T-helper 1 cell (primary cell): Measurements from ENCODE around the gene CTNNA2.

Source experiments
- DNase-seq, 5 donors: peaks; one replicate each; pipeline ENCODE4 v3.0.0-alpha.2; 2012 to 2020

The CTNNA2 gene

GRCh38 chr2:79860228-79861058 is 347.6 kb downstream of the CTNNA2 start:
- DNase-seq, result no peak

- no peak for DNase-seq
Observed at GRCh38 chr2:79861059-79861374, 348.2 kb downstream of the CTNNA2 start.

GRCh38 chr2:79862756-79863155 is 349.9 kb downstream of the CTNNA2 start:
- DNase-seq, result no peak

GRCh38 chr2:79872656-79873055 is 359.8 kb downstream of the CTNNA2 start:
- DNase-seq, result no peak

GRCh38 chr2:79874015-79874414 is 361.2 kb downstream of the CTNNA2 start:
- no peak for DNase-seq

- DNase-seq, result no peak
Observed at GRCh38 chr2:79876430-79876829, 363.6 kb downstream of the CTNNA2 start.

- DNase-seq, result no peak
Observed at GRCh38 chr2:79882548-79882947, 369.7 kb downstream of the CTNNA2 start.

GRCh38 chr2:79887747-79888374 is 375.0 kb downstream of the CTNNA2 start:
- DNase-seq, result peak in 2 of 5 donors; percentile 1 to 24

- DNase-seq, result no peak
Observed at GRCh38 chr2:79892123-79892522, 379.3 kb downstream of the CTNNA2 start.

- DNase-seq, result no peak
Observed at GRCh38 chr2:79899196-79899595, 386.3 kb downstream of the CTNNA2 start.

GRCh38 chr2:79901161-79901560 is 388.3 kb downstream of the CTNNA2 start:
- no peak for DNase-seq

GRCh38 chr2:79903222-79904000 is 390.6 kb downstream of the CTNNA2 start:
- no peak for DNase-seq

GRCh38 chr2:79906139-79906890 is 393.5 kb downstream of the CTNNA2 start:
- DNase-seq, result no peak

- DNase-seq, result no peak
Observed at GRCh38 chr2:79909521-79909920, 396.7 kb downstream of the CTNNA2 start.

- no peak for DNase-seq
Observed at GRCh38 chr2:79910643-79911042, 397.8 kb downstream of the CTNNA2 start.

- DNase-seq, result no peak
Observed at GRCh38 chr2:79915455-79915854, 402.6 kb downstream of the CTNNA2 start.

- DNase-seq, result no peak
Observed at GRCh38 chr2:79916285-79916684, 403.4 kb downstream of the CTNNA2 start.

GRCh38 chr2:79920512-79921076 is 407.7 kb downstream of the CTNNA2 start:
- DNase-seq, result no peak

GRCh38 chr2:79929624-79930023 is 416.8 kb downstream of the CTNNA2 start:
- no peak for DNase-seq

GRCh38 chr2:79935046-79935732 is 422.3 kb downstream of the CTNNA2 start:
- DNase-seq, result no peak

- peak in 1 of 5 donors; percentile 5 for DNase-seq
Observed at GRCh38 chr2:79935771-79936657, 423.2 kb downstream of the CTNNA2 start.
